Activated CD4-positive, alpha-beta memory T cell treated with anti-CD3 and anti-CD28 coated beads, Interleukin-2, amount 10 ng/mL, durations not matched to agents 7 days and 5 days (primary cell): ENCODE measurements around the gene TCF21. TPM values are rescaled to one million over a fixed set of nuclear protein-coding genes. Genes with fewer than 3 reads are reported as not detected.
A peak's percentile ranks its signal among the peaks of the same experiment; 100 is the strongest.

ENCODE experiments used
- CTCF ChIA-PET: fragments of 350-600 bp; sonication (Branson Sonifier 250); formaldehyde crosslinking; loops from one replicate; lab custom pipeline; 2021; ENCODE audit warnings: antibody characterized with exemption, inconsistent platforms; lab: Charles Lee
- POLR2A ChIA-PET: fragments of 350-600 bp; sonication (Branson Sonifier 250); formaldehyde crosslinking; loops from one replicate; lab custom pipeline; 2021; ENCODE audit warnings: antibody characterized with exemption; lab: Charles Lee
- DNase-seq: peaks from one replicate; pipeline ENCODE4 v3.0.0-alpha.2; 2020
- H3K27ac Mint-ChIP-seq: one replicate; pipeline ENCODE4 v1.8.0; 2021; ENCODE audit warnings: mild to moderate bottlenecking, mixed read lengths
- H3K27me3 Mint-ChIP-seq: one replicate; pipeline ENCODE4 v1.8.0; 2021; ENCODE audit warnings: mixed read lengths
- H3K36me3 Mint-ChIP-seq: one replicate; pipeline ENCODE4 v1.8.0; 2021; ENCODE audit warnings: low read depth, mixed read lengths
- H3K4me1 Mint-ChIP-seq: one replicate; pipeline ENCODE4 v1.8.0; 2021; ENCODE audit warnings: mixed read lengths
- H3K4me3 Mint-ChIP-seq: one replicate; pipeline ENCODE4 v1.8.0; 2021; ENCODE audit warnings: mild to moderate bottlenecking, mixed read lengths
- H3K9me3 Mint-ChIP-seq: one replicate; pipeline ENCODE4 v1.8.0; 2021; ENCODE audit warnings: mixed read lengths
- total RNA-seq, 2 experiments: library from RNA; stranded (reverse); gene quantifications; one replicate each; pipeline ENCODE4 v1.2.3, GENCODE V29; 2021

TCF21 gene
- total RNA-seq, 2 experiments from 2014 or later, result not detected

- POLR2A ChIA-PET, result no interaction called here
- Mint-ChIP-seq H3K4me3 (peak overlapping the region; percentile 57), H3K9me3 (no peaks in the 10 kb centered on the region), H3K27ac (no peak overlapping the region), H3K27me3 (peaks cover 91% of the 10 kb centered on the region), H3K4me1 (peaks cover 28% of the 10 kb centered on the region), H3K36me3 (no peaks in the 10 kb centered on the region)
- no peak for DNase-seq
- CTCF ChIA-PET, result interaction anchor here (0.8 to 1.6 kb wide), 4 partner anchors 14 to 54 kb away, joined by 3 to 4 read pairs (median 3); no protein-coding TSS in a partner anchor
Observed at GRCh38 chr6:133891927-133892812, 3.3 kb downstream of the TCF21 start.

DNA sequence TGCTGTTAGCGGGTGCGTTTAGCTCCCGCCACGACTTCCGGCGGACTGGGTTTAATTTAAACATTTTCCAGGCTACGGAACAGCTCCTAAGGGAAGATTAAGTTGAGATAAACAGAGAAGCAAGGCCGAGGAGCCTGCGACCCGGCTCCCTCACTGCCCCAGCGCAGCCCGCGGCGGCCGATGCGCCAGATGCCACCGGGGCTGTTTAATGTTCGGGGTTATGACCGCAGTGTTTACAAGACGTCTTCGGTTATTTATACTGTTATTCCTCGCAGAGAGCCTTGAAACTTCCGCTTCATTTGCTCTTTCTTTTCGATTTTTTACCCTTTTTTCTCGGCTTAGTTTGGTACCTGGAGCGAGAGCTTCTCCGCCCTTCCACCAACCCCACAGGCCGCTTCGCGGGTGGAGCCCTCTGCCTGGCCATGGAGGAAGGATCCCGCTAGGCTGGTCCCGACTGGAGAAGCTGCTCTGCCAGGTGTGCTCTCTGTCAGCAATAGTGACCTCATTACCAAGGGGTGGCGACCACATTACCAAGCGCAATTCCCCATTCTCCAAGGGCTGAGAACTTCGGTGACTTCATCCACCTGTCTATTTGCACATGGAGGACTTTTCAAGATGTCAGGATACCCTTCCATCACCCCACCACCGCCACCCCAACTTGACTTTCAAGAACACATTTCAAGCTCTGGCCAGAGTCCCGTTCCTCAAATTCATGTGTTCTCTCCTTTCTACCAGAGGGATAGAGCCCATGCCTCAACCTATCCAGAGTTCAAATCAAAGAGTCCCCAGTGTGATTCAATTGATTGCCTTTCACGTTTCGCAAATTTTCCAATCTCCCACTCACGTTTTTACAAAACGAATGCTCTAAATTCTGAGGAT is 4.1 kb downstream of the TCF21 start:
- Mint-ChIP-seq H3K9me3 (no peaks in the 10 kb centered on the region), H3K36me3 (no peaks in the 10 kb centered on the region), H3K4me1 (peaks cover 28% of the 10 kb centered on the region), H3K4me3 (no peak overlapping the region), H3K27me3 (peaks cover 91% of the 10 kb centered on the region), H3K27ac (no peak overlapping the region)
- ChIA-PET POLR2A (no interaction called here), CTCF (interaction anchor here (0.8 to 1.6 kb wide), 4 partner anchors 13 to 55 kb away, joined by 3 to 4 read pairs (median 3); no protein-coding TSS in a partner anchor)
- DNase-seq, result no peak

DNA sequence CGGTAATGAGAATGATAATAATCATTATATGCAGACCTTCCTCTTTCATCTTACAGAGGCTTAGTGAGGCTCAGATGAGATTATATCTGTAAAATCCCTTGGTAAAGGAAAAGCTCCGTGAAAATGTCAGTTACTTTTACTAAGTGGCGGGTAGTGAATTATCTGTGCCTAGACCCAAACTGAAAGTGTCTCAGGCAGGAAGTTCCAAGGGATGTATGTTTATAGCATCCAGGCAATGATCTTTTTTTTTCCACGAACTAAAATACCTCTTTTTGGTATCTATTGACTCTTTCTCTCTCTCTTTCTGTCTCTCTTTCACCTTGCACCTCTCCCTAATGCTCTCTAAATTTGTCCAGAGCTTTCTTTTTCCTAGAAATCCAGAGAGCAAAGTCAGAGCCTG is 5.0 kb downstream of the TCF21 start:
- no peak overlapping the region for H3K27ac Mint-ChIP-seq

DNA sequence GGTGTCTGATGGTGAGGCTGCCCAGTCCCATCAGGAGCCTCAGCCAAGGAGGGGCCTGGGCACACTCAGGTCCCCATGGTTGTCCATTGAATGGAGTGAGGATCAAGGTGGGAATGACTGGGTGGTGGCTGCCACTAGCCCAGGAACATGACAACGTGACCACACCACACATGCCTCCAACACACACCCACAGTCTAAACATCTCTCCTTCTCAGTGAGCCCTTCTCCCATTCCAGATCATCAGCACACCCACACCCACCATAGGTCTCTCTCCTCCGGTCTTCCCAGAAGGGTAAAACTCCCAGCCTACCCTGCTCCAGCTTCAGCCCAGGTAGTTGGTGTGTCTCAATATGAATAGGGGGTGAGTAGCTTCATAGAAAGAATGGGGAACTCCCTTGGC is 5.5 kb downstream of the TCF21 start:
- CTCF ChIA-PET, result interaction anchor here (1.2 kb wide), 1 partner anchor 29 kb away, joined by 3 read pairs; no protein-coding TSS in a partner anchor

More for the DNA sequence above, 5.0 kb downstream of the TCF21 start:
- H3K27me3 Mint-ChIP-seq, result peaks cover 90% of the 10 kb centered on the region
- no peaks in the 10 kb centered on the region for H3K36me3 Mint-ChIP-seq
- CTCF ChIA-PET, result no interaction called here
- POLR2A ChIA-PET, result no interaction called here
- peaks cover 25% of the 10 kb centered on the region for H3K4me1 Mint-ChIP-seq
- no peaks in the 10 kb centered on the region for H3K9me3 Mint-ChIP-seq
- no peak for DNase-seq
- no peak overlapping the region for H3K4me3 Mint-ChIP-seq

GRCh38 chr6:133894795-133895358 is 6.0 kb downstream of the TCF21 start:
- Mint-ChIP-seq H3K36me3 (no peaks in the 10 kb centered on the region), H3K4me3 (no peak overlapping the region), H3K9me3 (no peaks in the 10 kb centered on the region), H3K4me1 (peaks cover 24% of the 10 kb centered on the region), H3K27ac (no peak overlapping the region), H3K27me3 (peaks cover 83% of the 10 kb centered on the region)
- POLR2A ChIA-PET, result no interaction called here
- DNase-seq, result no peak
- CTCF ChIA-PET, result interaction anchor here (1.2 kb wide), 1 partner anchor 28 kb away, joined by 3 read pairs; no protein-coding TSS in a partner anchor

More for the DNA sequence above, 5.5 kb downstream of the TCF21 start:
- POLR2A ChIA-PET, result no interaction called here
- Mint-ChIP-seq H3K27me3 (peaks cover 87% of the 10 kb centered on the region), H3K27ac (no peak overlapping the region), H3K4me3 (no peak overlapping the region), H3K4me1 (peaks cover 25% of the 10 kb centered on the region), H3K36me3 (no peaks in the 10 kb centered on the region), H3K9me3 (no peaks in the 10 kb centered on the region)
- no peak for DNase-seq

- ChIA-PET POLR2A (no interaction called here), CTCF (interaction anchor here (1.2 kb wide), 1 partner anchor 28 kb away, joined by 3 read pairs; no protein-coding TSS in a partner anchor)
- no peaks in the 10 kb centered on the region for H3K9me3 Mint-ChIP-seq
- DNase-seq, result no peak
- no peak overlapping the region for H3K27ac Mint-ChIP-seq
- peaks cover 80% of the 10 kb centered on the region for H3K27me3 Mint-ChIP-seq
- H3K36me3 Mint-ChIP-seq, result no peaks in the 10 kb centered on the region
- no peak overlapping the region for H3K4me3 Mint-ChIP-seq
- H3K4me1 Mint-ChIP-seq, result peaks cover 19% of the 10 kb centered on the region
Observed at GRCh38 chr6:133895573-133896343, 6.8 kb downstream of the TCF21 start.

- Mint-ChIP-seq H3K27me3 (peaks cover 76% of the 10 kb centered on the region), H3K4me1 (peaks cover 13% of the 10 kb centered on the region), H3K36me3 (no peaks in the 10 kb centered on the region), H3K9me3 (no peaks in the 10 kb centered on the region), H3K27ac (no peak overlapping the region), H3K4me3 (no peak overlapping the region)
- no peak for DNase-seq
- POLR2A ChIA-PET, result no interaction called here
- CTCF ChIA-PET, result no interaction called here
Observed at GRCh38 chr6:133896344-133896721, 7.4 kb downstream of the TCF21 start.

GRCh38 chr6:133898263-133898662 is 9.3 kb downstream of the TCF21 start:
- H3K4me1 Mint-ChIP-seq, result peaks cover 3% of the 10 kb centered on the region
- H3K9me3 Mint-ChIP-seq, result no peaks in the 10 kb centered on the region
- no peak for DNase-seq
- H3K27ac Mint-ChIP-seq, result no peak overlapping the region
- H3K27me3 Mint-ChIP-seq, result peaks cover 64% of the 10 kb centered on the region
- no peak overlapping the region for H3K4me3 Mint-ChIP-seq
- ChIA-PET CTCF (interaction anchor here (1.3 to 2.0 kb wide), 2 partner anchors 18 to 26 kb away, joined by 5 to 7 read pairs; no protein-coding TSS in a partner anchor), POLR2A (no interaction called here)
- H3K36me3 Mint-ChIP-seq, result no peaks in the 10 kb centered on the region

DNA sequence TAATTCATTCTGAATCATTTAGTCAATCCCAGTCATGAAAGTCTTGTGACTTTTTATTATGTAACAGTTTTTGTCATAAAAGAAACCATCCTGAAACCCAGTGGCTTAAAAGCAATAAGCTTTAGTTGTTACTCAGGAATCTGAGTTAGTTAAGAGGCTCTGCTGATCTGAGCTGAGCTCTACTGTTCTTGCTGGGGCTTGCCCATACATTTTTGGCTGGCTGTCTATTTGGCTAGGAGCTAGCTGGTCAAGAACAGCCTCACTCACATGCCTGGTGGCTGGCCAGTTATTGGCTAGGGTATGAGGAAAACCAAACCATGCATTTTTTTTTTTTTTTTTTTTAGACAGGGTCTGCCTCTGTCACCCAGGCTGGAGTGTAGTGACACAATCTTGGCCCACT is 10.6 kb downstream of the TCF21 start:
- H3K36me3 Mint-ChIP-seq, result no peaks in the 10 kb centered on the region
- H3K4me3 Mint-ChIP-seq, result no peak overlapping the region
- CTCF ChIA-PET, result interaction anchor here (0.7 to 3.4 kb wide), 2 partner anchors 17 to 225 kb away, joined by 3 to 11 read pairs; no protein-coding TSS in a partner anchor
- POLR2A ChIA-PET, result no interaction called here
- no peaks in the 10 kb centered on the region for H3K9me3 Mint-ChIP-seq
- no peaks in the 10 kb centered on the region for H3K4me1 Mint-ChIP-seq
- no peak overlapping the region for H3K27ac Mint-ChIP-seq
- no peak for DNase-seq
- H3K27me3 Mint-ChIP-seq, result peaks cover 61% of the 10 kb centered on the region

- H3K4me1 Mint-ChIP-seq, result no peaks in the 10 kb centered on the region
- no peaks in the 10 kb centered on the region for H3K9me3 Mint-ChIP-seq
- H3K27ac Mint-ChIP-seq, result no peak overlapping the region
- DNase-seq, result no peak
- ChIA-PET CTCF (no interaction called here), POLR2A (no interaction called here)
- H3K4me3 Mint-ChIP-seq, result no peak overlapping the region
- peaks cover 49% of the 10 kb centered on the region for H3K27me3 Mint-ChIP-seq
- H3K36me3 Mint-ChIP-seq, result no peaks in the 10 kb centered on the region
Observed at GRCh38 chr6:133903855-133904254, 14.9 kb downstream of the TCF21 start.

GRCh38 chr6:133906050-133906449 is 17.1 kb downstream of the TCF21 start:
- Mint-ChIP-seq H3K27ac (no peak overlapping the region), H3K9me3 (no peaks in the 10 kb centered on the region), H3K4me3 (no peak overlapping the region), H3K4me1 (no peaks in the 10 kb centered on the region), H3K27me3 (peaks cover 51% of the 10 kb centered on the region), H3K36me3 (no peaks in the 10 kb centered on the region)
- DNase-seq, result no peak
- ChIA-PET CTCF (interaction anchor here (1.1 to 1.3 kb wide), 3 partner anchors 10 to 18 kb away, joined by 3 to 7 read pairs (median 4); no protein-coding TSS in a partner anchor), POLR2A (no interaction called here)

DNA sequence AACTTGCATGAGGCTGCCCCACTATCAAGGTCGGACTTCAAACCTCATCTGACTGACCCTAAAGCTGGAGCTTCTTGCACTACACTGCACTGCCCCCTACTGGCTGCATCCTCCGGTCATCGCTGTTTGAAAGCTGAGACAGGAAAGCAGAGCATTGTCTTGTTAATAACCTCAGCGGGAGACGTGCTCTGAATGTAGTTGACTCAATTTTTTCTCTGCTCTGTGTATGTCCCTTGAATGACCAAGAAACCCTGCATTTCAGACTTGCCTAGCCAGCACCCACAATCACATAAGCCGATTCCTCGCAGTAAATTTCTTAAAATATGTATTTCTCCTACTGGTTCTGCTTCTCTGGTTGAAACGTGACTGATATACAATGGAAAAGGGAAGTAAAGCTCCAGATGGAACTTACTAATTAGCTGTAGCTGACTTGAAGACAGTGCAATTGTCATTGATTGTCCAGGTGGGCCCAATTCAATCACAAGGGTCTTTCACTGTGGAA is 27.8 kb downstream of the TCF21 start:
- no peaks in the 10 kb centered on the region for H3K36me3 Mint-ChIP-seq
- H3K27ac Mint-ChIP-seq, result no peak overlapping the region
- no peak overlapping the region for H3K4me3 Mint-ChIP-seq
- no peaks in the 10 kb centered on the region for H3K9me3 Mint-ChIP-seq
- no peaks in the 10 kb centered on the region for H3K4me1 Mint-ChIP-seq
- DNase-seq, result peak; percentile 76
- ChIA-PET POLR2A (no interaction called here), CTCF (interaction anchor here (0.6 to 15.6 kb wide), 23 partner anchors 9 to 954 kb away, joined by 3 to 303 read pairs (median 5); no protein-coding TSS in a partner anchor)
- peaks cover 28% of the 10 kb centered on the region for H3K27me3 Mint-ChIP-seq
